HL-60 (cell line): ENCODE data around the gene LRRC7.

ENCODE experiments used
- CTCF ChIP-seq: IDR thresholded peaks from one replicate; pipeline ENCODE4 v1.5.1; 2011; ENCODE audit warnings: low read length, control low read depth, inconsistent platforms; ENCODE audit not compliant: insufficient read depth
- SPI1 ChIP-seq: IDR thresholded peaks from 2 replicates; pipeline ENCODE4 v1.6.1; 2012; ENCODE audit warnings: low read depth, mild to moderate bottlenecking, borderline replicate concordance
- TF ChIP-seq, protein P1 (sequence below): IDR thresholded peaks from 2 replicates; pipeline ENCODE4 v1.6.1; 2012; ENCODE audit warnings: low read depth; ENCODE audit not compliant: insufficient replicate concordance

DNA sequence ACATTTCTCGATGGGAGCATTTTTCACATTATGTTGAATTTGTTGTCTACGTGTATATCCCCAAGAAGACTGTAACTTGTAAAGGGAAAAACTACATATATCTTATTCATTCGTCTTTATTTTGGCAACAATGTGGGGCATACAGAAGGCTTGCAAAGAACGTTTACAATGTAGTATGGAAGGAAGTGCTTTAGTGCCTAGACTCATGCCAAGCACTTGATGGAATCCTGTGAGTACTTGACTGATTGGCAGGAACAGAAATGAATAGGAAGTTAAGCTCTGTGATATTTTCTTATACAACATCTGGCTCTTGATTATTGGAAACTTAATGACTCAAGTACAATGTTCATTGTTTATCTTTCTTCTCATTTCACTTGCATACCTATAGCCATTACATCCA lies 284.4 kb downstream of the LRRC7 start:
- TF ChIP-seq CTCF (no peak), SPI1 (no peak)
- TF ChIP-seq, protein P1, sequence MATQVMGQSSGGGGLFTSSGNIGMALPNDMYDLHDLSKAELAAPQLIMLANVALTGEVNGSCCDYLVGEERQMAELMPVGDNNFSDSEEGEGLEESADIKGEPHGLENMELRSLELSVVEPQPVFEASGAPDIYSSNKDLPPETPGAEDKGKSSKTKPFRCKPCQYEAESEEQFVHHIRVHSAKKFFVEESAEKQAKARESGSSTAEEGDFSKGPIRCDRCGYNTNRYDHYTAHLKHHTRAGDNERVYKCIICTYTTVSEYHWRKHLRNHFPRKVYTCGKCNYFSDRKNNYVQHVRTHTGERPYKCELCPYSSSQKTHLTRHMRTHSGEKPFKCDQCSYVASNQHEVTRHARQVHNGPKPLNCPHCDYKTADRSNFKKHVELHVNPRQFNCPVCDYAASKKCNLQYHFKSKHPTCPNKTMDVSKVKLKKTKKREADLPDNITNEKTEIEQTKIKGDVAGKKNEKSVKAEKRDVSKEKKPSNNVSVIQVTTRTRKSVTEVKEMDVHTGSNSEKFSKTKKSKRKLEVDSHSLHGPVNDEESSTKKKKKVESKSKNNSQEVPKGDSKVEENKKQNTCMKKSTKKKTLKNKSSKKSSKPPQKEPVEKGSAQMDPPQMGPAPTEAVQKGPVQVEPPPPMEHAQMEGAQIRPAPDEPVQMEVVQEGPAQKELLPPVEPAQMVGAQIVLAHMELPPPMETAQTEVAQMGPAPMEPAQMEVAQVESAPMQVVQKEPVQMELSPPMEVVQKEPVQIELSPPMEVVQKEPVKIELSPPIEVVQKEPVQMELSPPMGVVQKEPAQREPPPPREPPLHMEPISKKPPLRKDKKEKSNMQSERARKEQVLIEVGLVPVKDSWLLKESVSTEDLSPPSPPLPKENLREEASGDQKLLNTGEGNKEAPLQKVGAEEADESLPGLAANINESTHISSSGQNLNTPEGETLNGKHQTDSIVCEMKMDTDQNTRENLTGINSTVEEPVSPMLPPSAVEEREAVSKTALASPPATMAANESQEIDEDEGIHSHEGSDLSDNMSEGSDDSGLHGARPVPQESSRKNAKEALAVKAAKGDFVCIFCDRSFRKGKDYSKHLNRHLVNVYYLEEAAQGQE: no peak
